Measurements from ENCODE around the gene HOXD13.

Gene HOXD13

GRCh38 chr2:176106581-176107539 is 14.3 kb downstream of the HOXD13 start, which contains the start of gene HOXD11:
TSS of gene HOXD11 (plus strand) at chr2:176107280. CDS start at chr2:176107356, 76 bp downstream.
- DNase-seq (ENCODE audit: low spot score) = no peak

GRCh38 chr2:176107731-176108181 is 15.2 kb downstream of the HOXD13 start:
- no peak for DNase-seq (ENCODE audit: low spot score)

GRCh38 chr2:176109192-176109901 is 16.8 kb downstream of the HOXD13 start:
- DNase-seq (ENCODE audit: low spot score) = no peak

GRCh38 chr2:176109946-176110345 is 17.4 kb downstream of the HOXD13 start:
- DNase-seq (ENCODE audit: low spot score) = no peak

- DNase-seq (ENCODE audit: low spot score) = no peak
Measured at GRCh38 chr2:176110415-176111308, 18.1 kb downstream of the HOXD13 start.

- no peak for DNase-seq (ENCODE audit: low spot score)
Measured at GRCh38 chr2:176111309-176111663, 18.8 kb downstream of the HOXD13 start.

GRCh38 chr2:176111846-176112374 is 19.4 kb downstream of the HOXD13 start:
- no peak for DNase-seq (ENCODE audit: low spot score)

- no peak for DNase-seq (ENCODE audit: low spot score)
Measured at GRCh38 chr2:176112375-176113302, 20.1 kb downstream of the HOXD13 start.

- DNase-seq (ENCODE audit: low spot score) = no peak
Measured at GRCh38 chr2:176114120-176114929, 21.8 kb downstream of the HOXD13 start.

GRCh38 chr2:176114930-176115625 is 22.6 kb downstream of the HOXD13 start:
- DNase-seq (ENCODE audit: low spot score) = no peak

- no peak for DNase-seq (ENCODE audit: low spot score)
Measured at GRCh38 chr2:176115883-176116813, 23.6 kb downstream of the HOXD13 start, which contains the start of gene HOXD10. TSS of gene HOXD10 (plus strand) at chr2:176116778. CDS start at chr2:176116834, 56 bp downstream.

- DNase-seq (ENCODE audit: low spot score) = no peak
Measured at GRCh38 chr2:176117162-176117822, 24.8 kb downstream of the HOXD13 start.

GRCh38 chr2:176117823-176118371 is 25.4 kb downstream of the HOXD13 start:
- no peak for DNase-seq (ENCODE audit: low spot score)

GRCh38 chr2:176118601-176119339 is 26.2 kb downstream of the HOXD13 start:
- DNase-seq (ENCODE audit: low spot score) = no peak

GRCh38 chr2:176120364-176121189 is 28.1 kb downstream of the HOXD13 start:
- no peak for DNase-seq (ENCODE audit: low spot score)

Measured in pons (tissue), 1 donor.